ENCODE results near the gene CLEC17A. TPM values are rescaled to one million over a fixed set of nuclear protein-coding genes. Genes with fewer than 3 reads are reported as not detected.

The CLEC17A gene
- total RNA-seq, 4 donors from 2014 or later, result not detected

DNA sequence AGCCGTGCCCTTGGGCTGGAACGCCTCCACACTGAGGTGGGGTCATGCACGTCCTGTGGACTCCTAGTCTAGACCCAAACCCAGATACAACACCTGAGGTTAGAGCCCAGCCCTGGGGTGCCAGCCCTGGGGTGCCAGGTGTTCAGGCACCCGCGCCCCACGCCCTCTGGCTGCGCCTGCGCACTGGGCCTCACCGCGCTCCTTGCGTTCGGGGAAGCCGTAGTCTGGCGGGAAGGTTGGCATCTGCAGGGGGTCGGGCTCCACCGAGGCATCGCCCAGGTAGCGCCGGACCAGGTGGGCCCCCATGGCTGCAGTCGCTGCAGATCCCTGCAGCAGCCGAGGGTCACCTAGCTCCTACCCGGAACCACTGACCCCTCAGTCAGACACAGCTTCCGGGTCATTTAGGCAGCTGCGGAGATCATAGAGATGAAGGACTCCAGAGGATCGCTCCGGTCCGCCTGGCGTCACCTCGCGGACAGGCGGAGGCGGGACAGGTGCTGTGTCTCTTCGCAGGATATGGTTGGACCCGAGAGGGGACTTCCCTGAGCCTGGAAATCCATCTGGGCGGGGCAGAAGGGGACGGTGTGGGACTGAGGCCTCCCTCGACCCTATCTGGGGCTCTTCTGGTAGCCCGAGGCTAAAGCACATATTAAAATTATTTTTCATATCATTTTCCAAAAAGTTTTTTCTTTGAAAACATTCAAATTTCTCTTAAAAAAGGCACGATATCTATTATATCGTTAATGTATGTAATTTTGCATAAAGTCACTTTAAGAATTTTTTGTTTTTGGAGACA, 11.0 kb upstream of the CLEC17A start, which contains the start of gene NDUFB7:
NDUFB7 (minus strand) TSS at position 372 of the 796 bp plus-strand sequence; CDS start at position 306, 66 bp downstream.
- H3K4me1 ChIP-seq, result peaks cover 25% of the 10 kb centered on the region
- peak within 1 kb of the TSS; percentile 73 for H3K4me3 ChIP-seq
- DNase-seq (ENCODE audit: low spot score in 2 of 2), result peak; percentile 94
- no peaks in the 10 kb centered on the region for H3K27me3 ChIP-seq
- TF ChIP-seq, protein P1, sequence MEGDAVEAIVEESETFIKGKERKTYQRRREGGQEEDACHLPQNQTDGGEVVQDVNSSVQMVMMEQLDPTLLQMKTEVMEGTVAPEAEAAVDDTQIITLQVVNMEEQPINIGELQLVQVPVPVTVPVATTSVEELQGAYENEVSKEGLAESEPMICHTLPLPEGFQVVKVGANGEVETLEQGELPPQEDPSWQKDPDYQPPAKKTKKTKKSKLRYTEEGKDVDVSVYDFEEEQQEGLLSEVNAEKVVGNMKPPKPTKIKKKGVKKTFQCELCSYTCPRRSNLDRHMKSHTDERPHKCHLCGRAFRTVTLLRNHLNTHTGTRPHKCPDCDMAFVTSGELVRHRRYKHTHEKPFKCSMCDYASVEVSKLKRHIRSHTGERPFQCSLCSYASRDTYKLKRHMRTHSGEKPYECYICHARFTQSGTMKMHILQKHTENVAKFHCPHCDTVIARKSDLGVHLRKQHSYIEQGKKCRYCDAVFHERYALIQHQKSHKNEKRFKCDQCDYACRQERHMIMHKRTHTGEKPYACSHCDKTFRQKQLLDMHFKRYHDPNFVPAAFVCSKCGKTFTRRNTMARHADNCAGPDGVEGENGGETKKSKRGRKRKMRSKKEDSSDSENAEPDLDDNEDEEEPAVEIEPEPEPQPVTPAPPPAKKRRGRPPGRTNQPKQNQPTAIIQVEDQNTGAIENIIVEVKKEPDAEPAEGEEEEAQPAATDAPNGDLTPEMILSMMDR (IDR thresholded peaks at IDR 0.05), result peak; percentile 48 to 76
- TF ChIP-seq EP300 (IDR thresholded peaks at IDR 0.05), result no peak
- TF ChIP-seq POLR2A (IDR thresholded peaks at IDR 0.05), result peak in 1 of 2 donors; percentile 34
- TF ChIP-seq POLR2AphosphoS5 (IDR thresholded peaks at IDR 0.05), result peak in 2 of 3 donors; percentile 75 to 88
- H3K27ac ChIP-seq, result peak within 1 kb of the TSS; percentile 83
- no peaks in the 10 kb centered on the region for H3K9me3 ChIP-seq
- peaks cover 6% of the 10 kb centered on the region for H3K36me3 ChIP-seq
- 5% methylated on average over 21 of the region's 40 CpGs for WGBS

DNA sequence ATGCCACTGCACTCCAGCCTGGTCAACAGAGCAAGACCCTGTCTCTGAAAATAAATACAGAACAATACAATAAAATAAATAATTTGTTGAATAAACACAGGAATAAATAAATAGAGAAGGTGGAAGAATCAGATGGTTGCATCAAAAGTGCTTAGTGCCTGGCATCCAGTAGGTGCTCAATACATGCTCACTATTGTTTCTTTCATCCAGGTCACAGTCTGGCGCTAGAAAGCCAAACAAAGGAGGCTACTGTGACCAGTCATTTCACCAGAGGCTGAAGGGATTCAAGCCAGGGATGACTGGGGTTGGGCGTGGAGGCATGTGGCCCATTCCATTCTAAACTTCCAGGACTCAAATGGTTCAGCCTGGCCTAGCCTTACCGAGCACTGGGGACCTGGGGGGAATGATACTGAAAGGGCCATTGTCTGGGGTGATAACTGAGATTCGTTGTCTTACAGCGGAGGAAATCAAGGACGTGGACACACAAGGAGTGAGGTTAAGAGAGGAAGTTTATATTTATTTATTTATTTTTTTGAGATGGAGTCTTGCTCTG, 7.4 kb upstream of the CLEC17A start:
- H3K4me1 ChIP-seq, result peaks cover 20% of the 10 kb centered on the region
- 86% methylated on average over 6 of the region's 6 CpGs for WGBS
- DNase-seq (ENCODE audit: low spot score in 2 of 2), result no peak
- H3K27ac ChIP-seq, result no peak overlapping the region
- TF ChIP-seq POLR2A (IDR thresholded peaks at IDR 0.05) (no peak), EP300 (IDR thresholded peaks at IDR 0.05) (no peak), POLR2AphosphoS5 (IDR thresholded peaks at IDR 0.05) (no peak)
- TF ChIP-seq, protein P1 (IDR thresholded peaks at IDR 0.05), result no peak
- H3K9me3 ChIP-seq, result no peaks in the 10 kb centered on the region
- no peak overlapping the region for H3K4me3 ChIP-seq
- no peaks in the 10 kb centered on the region for H3K27me3 ChIP-seq
- no peaks in the 10 kb centered on the region for H3K36me3 ChIP-seq

DNA sequence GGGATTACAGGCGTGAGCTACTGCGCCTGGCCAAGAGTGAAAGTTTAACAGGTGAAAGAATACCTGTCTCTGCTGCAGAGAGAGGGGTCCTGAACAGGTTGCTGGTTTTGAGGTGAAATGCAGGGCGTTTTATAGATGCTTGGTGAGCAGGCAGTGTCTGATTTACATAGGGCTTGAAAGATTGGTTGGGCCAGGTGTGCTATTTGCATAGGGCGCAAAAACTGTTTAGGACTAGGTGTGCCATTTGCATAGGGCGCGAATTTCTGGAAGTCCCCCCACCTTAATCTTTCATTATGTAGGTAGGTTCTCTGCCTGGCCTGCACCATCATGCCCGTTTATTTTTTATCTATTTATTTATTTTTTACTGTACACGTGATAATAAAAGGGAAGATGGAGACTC, 6.5 kb upstream of the CLEC17A start:
- WGBS, result 85% methylated on average over 8 of the region's 8 CpGs
- TF ChIP-seq POLR2AphosphoS5 (IDR thresholded peaks at IDR 0.05) (no peak), POLR2A (IDR thresholded peaks at IDR 0.05) (no peak), EP300 (IDR thresholded peaks at IDR 0.05) (no peak)
- Histone ChIP-seq H3K4me3 (no peak overlapping the region), H3K36me3 (no peaks in the 10 kb centered on the region), H3K9me3 (no peaks in the 10 kb centered on the region), H3K27ac (no peak overlapping the region), H3K4me1 (peaks cover 12% of the 10 kb centered on the region), H3K27me3 (no peaks in the 10 kb centered on the region)
- no peak for DNase-seq (ENCODE audit: low spot score in 2 of 2)

DNA sequence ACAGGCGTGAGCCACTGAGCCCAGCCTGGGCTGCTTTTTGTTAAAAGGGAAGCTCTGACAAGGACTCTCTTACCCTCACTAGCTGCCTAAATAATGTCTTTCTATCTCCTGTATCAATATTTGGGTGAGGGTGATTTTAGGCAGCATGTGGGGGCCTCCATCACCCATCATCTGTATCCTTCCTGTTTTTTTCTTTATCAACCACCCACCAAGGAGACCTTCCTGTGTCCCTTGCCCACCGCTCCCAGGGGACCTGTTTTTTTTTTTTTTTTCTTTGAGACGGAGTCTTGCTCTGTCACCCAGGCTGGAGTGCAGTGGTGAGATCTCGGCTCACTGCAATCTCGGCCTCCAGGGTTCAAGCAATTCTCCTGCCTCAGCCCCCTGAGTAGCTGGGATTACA, 5.6 kb upstream of the CLEC17A start:
- 83% methylated on average over 5 of the region's 5 CpGs for WGBS
- no peaks in the 10 kb centered on the region for H3K27me3 ChIP-seq
- no peak overlapping the region for H3K27ac ChIP-seq
- no peak overlapping the region for H3K4me3 ChIP-seq
- TF ChIP-seq POLR2A (IDR thresholded peaks at IDR 0.05) (no peak), POLR2AphosphoS5 (IDR thresholded peaks at IDR 0.05) (no peak), EP300 (IDR thresholded peaks at IDR 0.05) (no peak)
- TF ChIP-seq, protein P1 (IDR thresholded peaks at IDR 0.05), result no peak
- no peaks in the 10 kb centered on the region for H3K36me3 ChIP-seq
- H3K4me1 ChIP-seq, result peaks cover 7% of the 10 kb centered on the region
- no peak for DNase-seq (ENCODE audit: low spot score in 2 of 2)
- H3K9me3 ChIP-seq, result no peaks in the 10 kb centered on the region

DNA sequence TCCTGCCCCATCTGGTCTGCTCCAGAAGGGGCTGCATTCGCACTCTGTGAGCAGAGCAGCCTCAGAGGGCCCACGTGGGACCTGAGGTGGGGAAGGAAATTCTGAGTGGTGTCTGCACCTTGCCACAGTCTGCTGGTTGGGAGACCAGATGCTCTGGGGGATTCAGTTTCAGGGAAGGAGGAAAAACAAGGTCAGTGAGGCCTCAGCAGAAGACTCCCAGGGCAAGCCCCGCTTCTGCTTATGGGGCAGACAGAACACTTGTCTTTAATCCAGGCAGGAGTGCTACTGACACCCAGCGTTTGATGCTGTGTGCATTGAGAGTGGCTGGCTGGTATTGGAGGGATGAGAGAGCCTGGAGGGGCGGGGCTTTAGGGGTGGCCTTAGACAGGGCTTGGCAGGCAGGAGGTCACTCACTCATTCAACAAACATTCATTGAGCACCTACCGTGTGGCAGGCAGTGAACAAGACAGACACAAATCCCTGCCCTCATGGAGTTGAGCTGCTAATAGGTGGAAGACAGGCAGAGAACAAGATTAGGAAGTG, 4.9 kb upstream of the CLEC17A start:
- 56% methylated on average over 6 of the region's 6 CpGs for WGBS
- H3K36me3 ChIP-seq, result no peaks in the 10 kb centered on the region
- no peak for DNase-seq (ENCODE audit: low spot score in 2 of 2)
- H3K4me1 ChIP-seq, result peaks cover 5% of the 10 kb centered on the region
- H3K4me3 ChIP-seq, result no peak overlapping the region
- TF ChIP-seq POLR2AphosphoS5 (IDR thresholded peaks at IDR 0.05) (no peak), EP300 (IDR thresholded peaks at IDR 0.05) (no peak), POLR2A (IDR thresholded peaks at IDR 0.05) (no peak)
- TF ChIP-seq, protein P1 (IDR thresholded peaks at IDR 0.05), result no peak
- H3K27me3 ChIP-seq, result no peaks in the 10 kb centered on the region
- H3K27ac ChIP-seq, result no peak overlapping the region
- no peaks in the 10 kb centered on the region for H3K9me3 ChIP-seq
